AG04450 (cell line): ENCODE measurements around the gene KLK5. TPM values are rescaled to one million over a fixed set of nuclear protein-coding genes. Genes with fewer than 3 reads are reported as not detected.

Source experiments
- CTCF ChIA-PET: fragments of 300-600, 350-600 bp; formaldehyde crosslinking; extraction: SDS; loops from one replicate; lab custom pipeline; 2022; ENCODE audit warnings: antibody characterized with exemption, inconsistent platforms; lab: Charles Lee
- POLR2A ChIA-PET: fragments of 350-600 bp; formaldehyde crosslinking; extraction: SDS; loops from one replicate; lab custom pipeline; 2021; ENCODE audit warnings: antibody characterized with exemption, inconsistent platforms; lab: Yijun Ruan, JAX
- DNase-seq: peaks from one replicate; pipeline ENCODE4 v3.0.0-alpha.2; 2011; ENCODE audit warnings: low read depth, low spot score
- H3K27ac ChIP-seq: one replicate; pipeline ENCODE4 v1.5.1; 2012; ENCODE audit warnings: low read depth, low read length, control low read depth
- H3K27me3 ChIP-seq: one replicate; pipeline ENCODE4 v1.6.0; 2012; ENCODE audit warnings: low read length; ENCODE audit not compliant: control insufficient read depth, insufficient read depth
- H3K4me3 ChIP-seq: 2 replicates; pipeline ENCODE4 v1.5.1; 2011; ENCODE audit warnings: mild to moderate bottlenecking, low read depth, low read length, control low read depth
- H3K9me3 ChIP-seq: 2 replicates; pipeline ENCODE4 v1.5.1; 2012; ENCODE audit warnings: low read length; ENCODE audit not compliant: control insufficient read depth, insufficient read depth
- polyA plus RNA-seq: library from polyadenylated mRNA; depleted of rRNA; stranded (reverse); fragments of >200 nt; gene quantifications from 2 replicates; pipeline ENCODE4 v1.2.3, GENCODE V29; 2011
- TF ChIP-seq, protein P1 (sequence below): IDR thresholded peaks from 2 replicates; pipeline ENCODE4 v1.5.1; 2011; ENCODE audit warnings: low read depth, low read length, control low read depth, inconsistent platforms

Gene KLK5
- polyA plus RNA-seq, 1 experiment: not detected

GRCh38 chr19:50933640-50934039, 19.2 kb downstream of the KLK5 start:
- H3K9me3 ChIP-seq: no peaks in the 10 kb centered on the region
- no peaks in the 10 kb centered on the region for H3K27me3 ChIP-seq
- POLR2A ChIA-PET: no interaction called here
- H3K4me3 ChIP-seq: no peak overlapping the region
- H3K27ac ChIP-seq: no peak overlapping the region
- CTCF ChIA-PET: interaction anchor here (1.2 to 2.1 kb wide), 3 partner anchors 11 to 264 kb away, joined by 3 to 9 read pairs (median 6); no protein-coding TSS in a partner anchor
- TF ChIP-seq, protein P1, sequence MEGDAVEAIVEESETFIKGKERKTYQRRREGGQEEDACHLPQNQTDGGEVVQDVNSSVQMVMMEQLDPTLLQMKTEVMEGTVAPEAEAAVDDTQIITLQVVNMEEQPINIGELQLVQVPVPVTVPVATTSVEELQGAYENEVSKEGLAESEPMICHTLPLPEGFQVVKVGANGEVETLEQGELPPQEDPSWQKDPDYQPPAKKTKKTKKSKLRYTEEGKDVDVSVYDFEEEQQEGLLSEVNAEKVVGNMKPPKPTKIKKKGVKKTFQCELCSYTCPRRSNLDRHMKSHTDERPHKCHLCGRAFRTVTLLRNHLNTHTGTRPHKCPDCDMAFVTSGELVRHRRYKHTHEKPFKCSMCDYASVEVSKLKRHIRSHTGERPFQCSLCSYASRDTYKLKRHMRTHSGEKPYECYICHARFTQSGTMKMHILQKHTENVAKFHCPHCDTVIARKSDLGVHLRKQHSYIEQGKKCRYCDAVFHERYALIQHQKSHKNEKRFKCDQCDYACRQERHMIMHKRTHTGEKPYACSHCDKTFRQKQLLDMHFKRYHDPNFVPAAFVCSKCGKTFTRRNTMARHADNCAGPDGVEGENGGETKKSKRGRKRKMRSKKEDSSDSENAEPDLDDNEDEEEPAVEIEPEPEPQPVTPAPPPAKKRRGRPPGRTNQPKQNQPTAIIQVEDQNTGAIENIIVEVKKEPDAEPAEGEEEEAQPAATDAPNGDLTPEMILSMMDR: no peak
- DNase-seq: no peak

GRCh38 chr19:50932690-50933083, 20.2 kb downstream of the KLK5 start:
- H3K9me3 ChIP-seq: no peaks in the 10 kb centered on the region
- no peak overlapping the region for H3K4me3 ChIP-seq
- ChIA-PET POLR2A (no interaction called here), CTCF (interaction anchor here (1.4 to 2.1 kb wide), 2 partner anchors 10 to 88 kb away, joined by 3 to 9 read pairs; no protein-coding TSS in a partner anchor)
- H3K27me3 ChIP-seq: no peaks in the 10 kb centered on the region
- no peak overlapping the region for H3K27ac ChIP-seq
- TF ChIP-seq, protein P1: no peak
- no peak for DNase-seq

DNA sequence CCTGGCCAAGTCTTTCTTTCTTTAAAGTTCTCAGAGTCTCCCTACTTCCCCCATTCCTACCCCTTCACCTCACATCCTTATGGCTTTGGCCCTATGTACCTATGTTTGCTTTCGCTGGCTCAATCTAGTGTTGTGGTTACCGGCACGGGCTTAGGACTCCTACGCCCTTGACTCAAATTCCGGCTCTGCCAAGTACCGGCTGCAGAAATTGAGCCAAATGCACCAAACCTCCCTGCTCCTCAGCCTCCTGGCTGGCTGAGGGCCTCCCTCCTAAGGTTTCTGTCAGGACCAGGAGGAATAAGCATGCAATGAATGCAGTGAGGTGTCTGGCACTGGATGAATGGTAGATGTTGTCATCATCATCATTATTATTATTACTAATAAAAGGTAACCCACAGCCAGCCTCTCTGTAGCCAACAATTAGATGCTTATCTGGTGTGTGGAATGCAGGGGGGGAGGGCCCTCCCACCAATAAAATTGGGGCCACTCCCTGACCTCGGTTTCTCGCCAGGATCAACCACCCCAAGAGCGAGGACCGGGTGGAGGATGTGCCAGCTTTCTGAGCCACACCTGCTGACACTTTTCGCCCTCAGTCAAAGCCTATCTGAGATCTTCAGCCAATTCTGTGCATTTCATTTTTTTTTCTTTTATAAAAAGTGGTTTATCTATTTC, 20.7 kb downstream of the KLK5 start:
- TF ChIP-seq, protein P1: no peak
- no peak for DNase-seq
- no peak overlapping the region for H3K27ac ChIP-seq
- POLR2A ChIA-PET: no interaction called here
- no peak overlapping the region for H3K4me3 ChIP-seq
- CTCF ChIA-PET: interaction anchor here (0.7 to 2.1 kb wide), 2 partner anchors 10 to 241 kb away, joined by 6 to 9 read pairs; no protein-coding TSS in a partner anchor
- H3K27me3 ChIP-seq: no peaks in the 10 kb centered on the region
- H3K9me3 ChIP-seq: no peaks in the 10 kb centered on the region

GRCh38 chr19:50931023-50931422, 21.8 kb downstream of the KLK5 start:
- POLR2A ChIA-PET: no interaction called here
- CTCF ChIA-PET: interaction anchor here (0.6 to 1.2 kb wide), 2 partner anchors 9 to 23 kb away, joined by 3 read pairs; no protein-coding TSS in a partner anchor

GRCh38 chr19:50928831-50929230, 24.0 kb downstream of the KLK5 start:
- Histone ChIP-seq H3K4me3 (no peak overlapping the region), H3K27ac (no peak overlapping the region), H3K27me3 (no peaks in the 10 kb centered on the region), H3K9me3 (no peaks in the 10 kb centered on the region)
- no peak for DNase-seq
- CTCF ChIA-PET: no interaction called here
- POLR2A ChIA-PET: no interaction called here
- TF ChIP-seq, protein P1: no peak

More at GRCh38 chr19:50931023-50931422, 21.8 kb downstream of the KLK5 start:
- TF ChIP-seq, protein P1: no peak
- no peak overlapping the region for H3K27ac ChIP-seq
- DNase-seq: no peak
- H3K9me3 ChIP-seq: no peaks in the 10 kb centered on the region
- no peak overlapping the region for H3K4me3 ChIP-seq
- H3K27me3 ChIP-seq: no peaks in the 10 kb centered on the region
